A673 (cell line): ENCODE measurements around the gene PYHIN1. TPM values are rescaled to one million over a fixed set of nuclear protein-coding genes. Genes with fewer than 3 reads are reported as not detected.
A peak's percentile ranks its signal among the peaks of the same experiment; 100 is the strongest.

Source experiments
- BruUV-seq: library from RNA; stranded (reverse); fragments of 400-500 nt; replicated peaks from 2 replicates; lab custom pipeline; 2021; lab: Mats Ljungman, UMichigan
- CTCF ChIA-PET: fragments of 300-600 bp; sonication (Branson Sonifier 250); formaldehyde crosslinking; loops from one replicate; lab custom pipeline; 2022; ENCODE audit warnings: antibody characterized with exemption; lab: Charles Lee
- POLR2A ChIA-PET: fragments of 300-600 bp; sonication (Branson Sonifier 250); formaldehyde crosslinking; loops from one replicate; lab custom pipeline; 2022; ENCODE audit warnings: antibody characterized with exemption; ENCODE audit not compliant: low non-redundant PET; lab: Charles Lee
- DNase-seq: peaks from one replicate; pipeline ENCODE4 v3.0.0-alpha.2; 2015; ENCODE audit warnings: low spot score
- H3K27ac ChIP-seq: fragments of 200-600 bp; sonication (generic); 2 replicates; pipeline ENCODE4 v1.5.1; 2016; ENCODE audit warnings: mixed run types, low read depth, mild to moderate bottlenecking, mixed read lengths, antibody characterized with exemption, low read length; ENCODE audit not compliant: poor library complexity, severe bottlenecking
- H3K27me3 ChIP-seq: fragments of 200-600 bp; sonication (generic); replicated peaks from 2 replicates; pipeline ENCODE4 v1.6.1; 2017; ENCODE audit warnings: mixed run types, low read depth, mild to moderate bottlenecking, mixed read lengths, antibody characterized with exemption, low read length; ENCODE audit not compliant: insufficient read depth, poor library complexity
- H3K36me3 ChIP-seq: fragments of 200-600 bp; sonication (generic); 2 replicates; pipeline ENCODE4 v1.6.1; 2016; ENCODE audit warnings: mixed run types, mild to moderate bottlenecking, mixed read lengths, antibody characterized with exemption, low read length; ENCODE audit not compliant: insufficient read depth, poor library complexity, severe bottlenecking
- H3K4me1 ChIP-seq: fragments of 200-600 bp; sonication (generic); 2 replicates; pipeline ENCODE4 v1.6.1; 2017; ENCODE audit warnings: mixed run types, mild to moderate bottlenecking, mixed read lengths, antibody characterized with exemption, low read length; ENCODE audit not compliant: insufficient read depth, poor library complexity, severe bottlenecking
- H3K4me3 ChIP-seq: fragments of 200-600 bp; sonication (generic); 2 replicates; pipeline ENCODE4 v1.5.1; 2016; ENCODE audit warnings: low read depth, mixed run types, mild to moderate bottlenecking, mixed read lengths, low read length; ENCODE audit not compliant: poor library complexity, severe bottlenecking
- H3K9me3 ChIP-seq: fragments of 200-600 bp; sonication (generic); 2 replicates; pipeline ENCODE4 v1.6.1; 2016; ENCODE audit warnings: mixed run types, low read depth, mild to moderate bottlenecking, mixed read lengths, antibody characterized with exemption, low read length; ENCODE audit not compliant: poor library complexity, severe bottlenecking
- EZH2 ChIP-seq: fragments of 200-600 bp; sonication (generic); IDR thresholded peaks from 2 replicates; pipeline ENCODE4 v1.6.1; 2017; ENCODE audit warnings: borderline replicate concordance, low read depth, mild to moderate bottlenecking, mixed read lengths, antibody characterized with exemption, low read length; ENCODE audit not compliant: poor library complexity, severe bottlenecking
- intact Hi-C: fragments of 100-400 bp; cut with micrococcal nuclease; formaldehyde crosslinking; loops from one replicate; pipeline ENCODE4 v1.10.0; 2022; ENCODE audit not compliant: unreplicated experiment
- total RNA-seq: library from RNA; stranded (reverse); gene quantifications from 2 replicates; pipeline ENCODE4 v1.2.3, GENCODE V29; 2021
- TF ChIP-seq, protein P1 (sequence below): fragments of 300-800, 200-600 bp; sonication (generic); conservative IDR thresholded peaks from 2 replicates; pipeline ENCODE4 v1.5.1; 2017; ENCODE audit warnings: low read depth, mild to moderate bottlenecking, antibody characterized with exemption, low read length, moderate library complexity, mixed read lengths

The PYHIN1 gene
- total RNA-seq, 1 experiment from 2014 or later: not detected

DNA sequence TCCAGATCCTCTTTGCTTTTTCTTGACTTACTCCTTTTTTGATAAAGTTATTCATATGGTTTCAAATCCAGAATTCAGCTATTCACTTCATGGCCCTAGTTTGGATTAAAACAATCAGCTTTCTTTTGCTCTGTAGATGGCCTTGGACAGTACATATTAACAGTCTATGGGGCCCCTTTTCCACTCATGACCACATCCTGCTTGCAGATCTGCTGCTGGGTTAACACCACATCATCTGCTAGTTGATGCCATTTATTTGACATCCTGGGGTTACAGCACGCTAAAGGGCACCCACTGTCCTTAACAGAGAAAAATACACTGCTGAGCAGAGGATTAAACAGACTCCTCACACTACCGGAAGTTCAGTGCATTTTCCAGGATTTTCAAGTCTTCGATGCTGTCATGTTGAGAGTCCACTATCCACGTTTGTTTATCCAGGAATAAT lies 77.4 kb downstream of the PYHIN1 start:
- Histone ChIP-seq H3K36me3 (no peaks in the 10 kb centered on the region), H3K27me3 (no peaks in the 10 kb centered on the region), H3K9me3 (no peaks in the 10 kb centered on the region), H3K27ac (no peak overlapping the region), H3K4me3 (no peak overlapping the region), H3K4me1 (peaks cover 28% of the 10 kb centered on the region)
- DNase-seq: no peak
- CTCF ChIA-PET: interaction anchor here (1.0 kb wide), 1 partner anchor 9 kb away, joined by 3 read pairs; no protein-coding TSS in a partner anchor
- POLR2A ChIA-PET: no interaction called here
- TF ChIP-seq, protein P1, sequence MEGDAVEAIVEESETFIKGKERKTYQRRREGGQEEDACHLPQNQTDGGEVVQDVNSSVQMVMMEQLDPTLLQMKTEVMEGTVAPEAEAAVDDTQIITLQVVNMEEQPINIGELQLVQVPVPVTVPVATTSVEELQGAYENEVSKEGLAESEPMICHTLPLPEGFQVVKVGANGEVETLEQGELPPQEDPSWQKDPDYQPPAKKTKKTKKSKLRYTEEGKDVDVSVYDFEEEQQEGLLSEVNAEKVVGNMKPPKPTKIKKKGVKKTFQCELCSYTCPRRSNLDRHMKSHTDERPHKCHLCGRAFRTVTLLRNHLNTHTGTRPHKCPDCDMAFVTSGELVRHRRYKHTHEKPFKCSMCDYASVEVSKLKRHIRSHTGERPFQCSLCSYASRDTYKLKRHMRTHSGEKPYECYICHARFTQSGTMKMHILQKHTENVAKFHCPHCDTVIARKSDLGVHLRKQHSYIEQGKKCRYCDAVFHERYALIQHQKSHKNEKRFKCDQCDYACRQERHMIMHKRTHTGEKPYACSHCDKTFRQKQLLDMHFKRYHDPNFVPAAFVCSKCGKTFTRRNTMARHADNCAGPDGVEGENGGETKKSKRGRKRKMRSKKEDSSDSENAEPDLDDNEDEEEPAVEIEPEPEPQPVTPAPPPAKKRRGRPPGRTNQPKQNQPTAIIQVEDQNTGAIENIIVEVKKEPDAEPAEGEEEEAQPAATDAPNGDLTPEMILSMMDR: no peak
- no peak for TF ChIP-seq EZH2
- BruUV-seq: no TSS peak
- intact Hi-C loops: loop anchor here (10.0 kb wide), 2 partner anchors 824 to 1044 kb away; partner anchors contain the start of gene CD1D

DNA sequence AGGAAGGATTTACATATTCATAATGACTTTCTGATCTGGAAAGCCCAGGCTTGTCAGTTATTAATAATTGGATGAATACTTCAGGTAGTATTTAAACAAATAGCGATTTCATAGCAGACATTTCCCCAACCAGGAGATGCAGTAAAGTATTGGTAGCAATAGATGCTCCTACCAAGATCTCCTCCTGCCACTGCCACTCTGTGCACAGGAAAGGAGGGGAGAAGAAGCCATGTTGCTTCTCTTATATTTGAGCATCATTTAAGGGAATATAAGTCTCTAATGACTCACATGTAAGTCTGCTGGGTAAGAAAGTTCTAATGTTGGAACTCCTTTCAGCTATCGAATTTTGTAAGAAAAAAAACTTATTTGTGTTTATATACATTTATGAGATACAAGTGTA lies 77.9 kb downstream of the PYHIN1 start:
- TF ChIP-seq EZH2: no peak
- TF ChIP-seq, protein P1: no peak
- Histone ChIP-seq H3K36me3 (no peaks in the 10 kb centered on the region), H3K4me1 (peaks cover 28% of the 10 kb centered on the region), H3K27me3 (no peaks in the 10 kb centered on the region), H3K4me3 (peak overlapping the region; percentile 55), H3K27ac (peak overlapping the region; percentile 81), H3K9me3 (no peaks in the 10 kb centered on the region)
- CTCF ChIA-PET: interaction anchor here (1.0 kb wide), 1 partner anchor 10 kb away, joined by 3 read pairs; no protein-coding TSS in a partner anchor
- POLR2A ChIA-PET: interaction anchor here (0.8 kb wide), 1 partner anchor 505 kb away, joined by 3 read pairs; no protein-coding TSS in a partner anchor
- intact Hi-C loops: loop anchor here (10.0 kb wide), 2 partner anchors 824 to 1044 kb away; partner anchors contain the start of gene CD1D
- no TSS peak for BruUV-seq
- no peak for DNase-seq

DNA sequence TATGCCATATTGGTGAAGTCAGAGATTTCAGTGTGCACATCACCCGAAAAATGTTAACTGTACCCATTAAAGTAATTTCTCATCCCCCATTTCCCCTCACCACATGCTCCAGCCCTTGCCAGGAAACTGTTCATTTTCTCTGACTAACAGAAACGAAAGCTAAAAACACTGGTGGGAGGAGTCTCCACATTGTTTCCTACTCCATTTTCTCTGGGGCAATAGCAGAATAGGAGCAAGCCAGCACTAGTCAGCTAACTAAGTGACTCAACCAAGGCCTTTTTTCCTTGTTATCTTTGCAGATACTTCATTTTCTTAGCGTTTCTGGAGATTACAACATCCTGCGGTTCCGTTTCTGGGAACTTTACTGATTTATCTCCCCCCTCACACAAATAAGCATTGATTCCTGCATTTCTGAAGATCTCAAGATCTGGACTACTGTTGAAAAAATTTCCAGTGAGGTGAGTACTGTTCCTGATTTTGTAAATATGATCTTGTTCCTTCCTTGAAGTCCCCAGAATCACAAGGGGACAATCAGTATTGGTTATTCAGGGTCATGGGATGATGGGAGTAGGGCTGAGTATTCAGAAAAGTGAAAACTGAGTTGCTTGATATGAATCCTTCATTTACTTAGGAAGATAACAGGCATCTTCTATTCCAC lies 78.5 kb downstream of the PYHIN1 start, which contains the start of gene IFI16:
Gene IFI16, plus strand, starts transcription at position 204 of the 658 bp plus-strand sequence. CDS start 4,774 bp downstream, outside the sequence.
- CTCF ChIA-PET: interaction anchor here (1.0 kb wide), 1 partner anchor 10 kb away, joined by 3 read pairs; no protein-coding TSS in a partner anchor
- no peaks in the 10 kb centered on the region for H3K27me3 ChIP-seq
- no TSS peak for BruUV-seq
- no peaks in the 10 kb centered on the region for H3K9me3 ChIP-seq
- H3K27ac ChIP-seq: peak within 1 kb of the TSS; percentile 81
- H3K36me3 ChIP-seq: peaks cover 3% of the 10 kb centered on the region
- TF ChIP-seq, protein P1: no peak
- no peak for TF ChIP-seq EZH2
- peak; percentile 89 for DNase-seq
- H3K4me3 ChIP-seq: peak within 1 kb of the TSS; percentile 55
- POLR2A ChIA-PET: interaction anchor here (0.8 kb wide), 1 partner anchor 506 kb away, joined by 3 read pairs; no protein-coding TSS in a partner anchor
- peaks cover 28% of the 10 kb centered on the region for H3K4me1 ChIP-seq
- intact Hi-C loops: loop anchor here (5.0 to 10.0 kb wide), 3 partner anchors 47 to 1045 kb away; partner anchors contain the start of gene CD1D
